Measurements from ENCODE around the gene TEKT3.

TEKT3 gene

GRCh38 chr17:15265131-15265530 is 76.3 kb downstream of the TEKT3 start, which contains the start of gene PMP22:
Gene PMP22, minus strand, starts transcription at chr17:15265326. Its CDS starts 4,599 bp downstream, at chr17:15260727.
- no peak for DNase-seq (ENCODE audit: low spot score)

GRCh38 chr17:15264542-15264941 is 76.9 kb downstream of the TEKT3 start:
- DNase-seq (ENCODE audit: low spot score), result no peak

GRCh38 chr17:15263680-15264079 is 77.7 kb downstream of the TEKT3 start:
- no peak for DNase-seq (ENCODE audit: low spot score)

GRCh38 chr17:15263206-15263579 is 78.2 kb downstream of the TEKT3 start:
- DNase-seq (ENCODE audit: low spot score), result peak; percentile 32

- peak; percentile 31 for DNase-seq (ENCODE audit: low spot score)
Measured at GRCh38 chr17:15262291-15263205, 78.8 kb downstream of the TEKT3 start.

- DNase-seq (ENCODE audit: low spot score), result peak; percentile 4
Measured at GRCh38 chr17:15261802-15262290, 79.6 kb downstream of the TEKT3 start.

- peak; percentile 25 for DNase-seq (ENCODE audit: low spot score)
Measured at GRCh38 chr17:15261258-15261801, 80.1 kb downstream of the TEKT3 start.

- peak; percentile 59 for DNase-seq (ENCODE audit: low spot score)
Measured at GRCh38 chr17:15260376-15261257, 80.8 kb downstream of the TEKT3 start.

GRCh38 chr17:15257796-15258512 is 83.4 kb downstream of the TEKT3 start:
- DNase-seq (ENCODE audit: low spot score), result no peak

GRCh38 chr17:15257258-15257788 is 84.1 kb downstream of the TEKT3 start:
- peak; percentile 78 for DNase-seq (ENCODE audit: low spot score)

GRCh38 chr17:15256689-15257088 is 84.7 kb downstream of the TEKT3 start:
- no peak for DNase-seq (ENCODE audit: low spot score)

GRCh38 chr17:15255713-15256454 is 85.5 kb downstream of the TEKT3 start:
- DNase-seq (ENCODE audit: low spot score), result no peak
